ENCODE data around the gene CFB. TPM values are rescaled to one million over a fixed set of nuclear protein-coding genes. Genes with fewer than 3 reads are reported as not detected.
A peak's percentile ranks its signal among the peaks of the same experiment; 100 is the strongest.

The CFB gene
- total and polyA plus RNA-seq, 2 of the 13 experiments (the other 11 are each of a cell fraction or from before 2014, with no cell fraction given), result 171 to 513 TPM

DNA sequence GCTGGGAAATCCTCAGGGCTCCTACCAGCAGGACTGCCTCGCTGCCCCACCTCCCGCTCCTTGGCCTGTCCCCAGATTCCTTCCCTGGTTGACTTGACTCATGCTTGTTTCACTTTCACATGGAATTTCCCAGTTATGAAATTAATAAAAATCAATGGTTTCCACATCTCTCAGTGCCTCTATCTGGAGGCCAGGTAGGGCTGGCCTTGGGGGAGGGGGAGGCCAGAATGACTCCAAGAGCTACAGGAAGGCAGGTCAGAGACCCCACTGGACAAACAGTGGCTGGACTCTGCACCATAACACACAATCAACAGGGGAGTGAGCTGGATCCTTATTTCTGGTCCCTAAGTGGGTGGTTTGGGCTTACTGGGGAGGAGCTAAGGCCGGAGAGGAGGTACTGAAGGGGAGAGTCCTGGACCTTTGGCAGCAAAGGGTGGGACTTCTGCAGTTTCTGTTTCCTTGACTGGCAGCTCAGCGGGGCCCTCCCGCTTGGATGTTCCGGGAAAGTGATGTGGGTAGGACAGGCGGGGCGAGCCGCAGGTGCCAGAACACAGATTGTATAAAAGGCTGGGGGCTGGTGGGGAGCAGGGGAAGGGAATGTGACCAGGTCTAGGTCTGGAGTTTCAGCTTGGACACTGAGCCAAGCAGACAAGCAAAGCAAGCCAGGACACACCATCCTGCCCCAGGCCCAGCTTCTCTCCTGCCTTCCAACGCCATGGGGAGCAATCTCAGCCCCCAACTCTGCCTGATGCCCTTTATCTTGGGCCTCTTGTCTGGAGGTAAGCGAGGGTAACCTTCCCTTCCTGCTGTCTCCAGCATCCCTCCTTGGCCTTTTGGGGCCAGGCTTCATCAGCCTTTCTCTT lies at the start of gene CFB (continued):
- TF ChIP-seq, protein P1, sequence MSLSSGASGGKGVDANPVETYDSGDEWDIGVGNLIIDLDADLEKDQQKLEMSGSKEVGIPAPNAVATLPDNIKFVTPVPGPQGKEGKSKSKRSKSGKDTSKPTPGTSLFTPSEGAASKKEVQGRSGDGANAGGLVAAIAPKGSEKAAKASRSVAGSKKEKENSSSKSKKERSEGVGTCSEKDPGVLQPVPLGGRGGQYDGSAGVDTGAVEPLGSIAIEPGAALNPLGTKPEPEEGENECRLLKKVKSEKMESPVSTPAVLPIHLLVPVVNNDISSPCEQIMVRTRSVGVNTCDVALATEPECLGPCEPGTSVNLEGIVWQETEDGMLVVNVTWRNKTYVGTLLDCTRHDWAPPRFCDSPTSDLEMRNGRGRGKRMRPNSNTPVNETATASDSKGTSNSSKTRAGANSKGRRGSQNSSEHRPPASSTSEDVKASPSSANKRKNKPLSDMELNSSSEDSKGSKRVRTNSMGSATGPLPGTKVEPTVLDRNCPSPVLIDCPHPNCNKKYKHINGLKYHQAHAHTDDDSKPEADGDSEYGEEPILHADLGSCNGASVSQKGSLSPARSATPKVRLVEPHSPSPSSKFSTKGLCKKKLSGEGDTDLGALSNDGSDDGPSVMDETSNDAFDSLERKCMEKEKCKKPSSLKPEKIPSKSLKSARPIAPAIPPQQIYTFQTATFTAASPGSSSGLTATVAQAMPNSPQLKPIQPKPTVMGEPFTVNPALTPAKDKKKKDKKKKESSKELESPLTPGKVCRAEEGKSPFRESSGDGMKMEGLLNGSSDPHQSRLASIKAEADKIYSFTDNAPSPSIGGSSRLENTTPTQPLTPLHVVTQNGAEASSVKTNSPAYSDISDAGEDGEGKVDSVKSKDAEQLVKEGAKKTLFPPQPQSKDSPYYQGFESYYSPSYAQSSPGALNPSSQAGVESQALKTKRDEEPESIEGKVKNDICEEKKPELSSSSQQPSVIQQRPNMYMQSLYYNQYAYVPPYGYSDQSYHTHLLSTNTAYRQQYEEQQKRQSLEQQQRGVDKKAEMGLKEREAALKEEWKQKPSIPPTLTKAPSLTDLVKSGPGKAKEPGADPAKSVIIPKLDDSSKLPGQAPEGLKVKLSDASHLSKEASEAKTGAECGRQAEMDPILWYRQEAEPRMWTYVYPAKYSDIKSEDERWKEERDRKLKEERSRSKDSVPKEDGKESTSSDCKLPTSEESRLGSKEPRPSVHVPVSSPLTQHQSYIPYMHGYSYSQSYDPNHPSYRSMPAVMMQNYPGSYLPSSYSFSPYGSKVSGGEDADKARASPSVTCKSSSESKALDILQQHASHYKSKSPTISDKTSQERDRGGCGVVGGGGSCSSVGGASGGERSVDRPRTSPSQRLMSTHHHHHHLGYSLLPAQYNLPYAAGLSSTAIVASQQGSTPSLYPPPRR (CRISPR knock-in tag; IDR thresholded peaks at IDR 0.05; ENCODE audit: borderline replicate concordance), result peak; percentile 74
- TF ChIP-seq LCORL (IDR thresholded peaks at IDR 0.05), result peak; percentile 60; the same call in 1 of the 2 replicates
- peak; percentile 94 for TF ChIP-seq LCORL (CRISPR knock-in tag; IDR thresholded peaks at IDR 0.05)
- TF ChIP-seq, protein P2, sequence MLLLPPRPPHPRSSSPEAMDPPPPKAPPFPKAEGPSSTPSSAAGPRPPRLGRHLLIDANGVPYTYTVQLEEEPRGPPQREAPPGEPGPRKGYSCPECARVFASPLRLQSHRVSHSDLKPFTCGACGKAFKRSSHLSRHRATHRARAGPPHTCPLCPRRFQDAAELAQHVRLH (CRISPR knock-in tag; IDR thresholded peaks at IDR 0.05; ENCODE audit: borderline replicate concordance, low read depth), result peak; percentile 56; the same call in 1 of the 2 replicates
- TF ChIP-seq KDM2A (CRISPR knock-in tag; IDR thresholded peaks at IDR 0.05; ENCODE audit: borderline replicate concordance, low read depth), result peak; percentile 78; the same call in 1 of the 2 replicates
- TF ChIP-seq, protein P3, sequence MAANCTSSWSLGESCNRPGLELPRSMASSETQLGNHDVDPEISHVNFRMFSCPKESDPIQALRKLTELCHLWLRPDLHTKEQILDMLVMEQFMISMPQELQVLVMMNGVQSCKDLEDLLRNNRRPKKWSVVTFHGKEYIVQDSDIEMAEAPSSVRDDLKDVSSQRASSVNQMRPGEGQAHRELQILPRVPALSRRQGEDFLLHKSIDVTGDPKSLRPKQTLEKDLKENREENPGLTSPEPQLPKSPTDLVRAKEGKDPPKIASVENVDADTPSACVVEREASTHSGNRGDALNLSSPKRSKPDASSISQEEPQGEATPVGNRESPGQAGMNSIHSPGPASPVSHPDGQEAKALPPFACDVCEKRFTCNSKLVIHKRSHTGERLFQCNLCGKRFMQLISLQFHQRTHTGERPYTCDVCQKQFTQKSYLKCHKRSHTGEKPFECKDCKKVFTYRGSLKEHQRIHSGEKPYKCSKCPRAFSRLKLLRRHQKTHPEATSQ (CRISPR knock-in tag; IDR thresholded peaks at IDR 0.05; ENCODE audit: borderline replicate concordance), result no peak
- no peak for TF ChIP-seq THYN1 (CRISPR knock-in tag; IDR thresholded peaks at IDR 0.05; ENCODE audit: borderline replicate concordance, low read depth)
- TF ChIP-seq ZNF263 (CRISPR knock-in tag; IDR thresholded peaks at IDR 0.05), result peak; percentile 69; the same call in 1 of the 2 replicates
- TF ChIP-seq, protein P4, sequence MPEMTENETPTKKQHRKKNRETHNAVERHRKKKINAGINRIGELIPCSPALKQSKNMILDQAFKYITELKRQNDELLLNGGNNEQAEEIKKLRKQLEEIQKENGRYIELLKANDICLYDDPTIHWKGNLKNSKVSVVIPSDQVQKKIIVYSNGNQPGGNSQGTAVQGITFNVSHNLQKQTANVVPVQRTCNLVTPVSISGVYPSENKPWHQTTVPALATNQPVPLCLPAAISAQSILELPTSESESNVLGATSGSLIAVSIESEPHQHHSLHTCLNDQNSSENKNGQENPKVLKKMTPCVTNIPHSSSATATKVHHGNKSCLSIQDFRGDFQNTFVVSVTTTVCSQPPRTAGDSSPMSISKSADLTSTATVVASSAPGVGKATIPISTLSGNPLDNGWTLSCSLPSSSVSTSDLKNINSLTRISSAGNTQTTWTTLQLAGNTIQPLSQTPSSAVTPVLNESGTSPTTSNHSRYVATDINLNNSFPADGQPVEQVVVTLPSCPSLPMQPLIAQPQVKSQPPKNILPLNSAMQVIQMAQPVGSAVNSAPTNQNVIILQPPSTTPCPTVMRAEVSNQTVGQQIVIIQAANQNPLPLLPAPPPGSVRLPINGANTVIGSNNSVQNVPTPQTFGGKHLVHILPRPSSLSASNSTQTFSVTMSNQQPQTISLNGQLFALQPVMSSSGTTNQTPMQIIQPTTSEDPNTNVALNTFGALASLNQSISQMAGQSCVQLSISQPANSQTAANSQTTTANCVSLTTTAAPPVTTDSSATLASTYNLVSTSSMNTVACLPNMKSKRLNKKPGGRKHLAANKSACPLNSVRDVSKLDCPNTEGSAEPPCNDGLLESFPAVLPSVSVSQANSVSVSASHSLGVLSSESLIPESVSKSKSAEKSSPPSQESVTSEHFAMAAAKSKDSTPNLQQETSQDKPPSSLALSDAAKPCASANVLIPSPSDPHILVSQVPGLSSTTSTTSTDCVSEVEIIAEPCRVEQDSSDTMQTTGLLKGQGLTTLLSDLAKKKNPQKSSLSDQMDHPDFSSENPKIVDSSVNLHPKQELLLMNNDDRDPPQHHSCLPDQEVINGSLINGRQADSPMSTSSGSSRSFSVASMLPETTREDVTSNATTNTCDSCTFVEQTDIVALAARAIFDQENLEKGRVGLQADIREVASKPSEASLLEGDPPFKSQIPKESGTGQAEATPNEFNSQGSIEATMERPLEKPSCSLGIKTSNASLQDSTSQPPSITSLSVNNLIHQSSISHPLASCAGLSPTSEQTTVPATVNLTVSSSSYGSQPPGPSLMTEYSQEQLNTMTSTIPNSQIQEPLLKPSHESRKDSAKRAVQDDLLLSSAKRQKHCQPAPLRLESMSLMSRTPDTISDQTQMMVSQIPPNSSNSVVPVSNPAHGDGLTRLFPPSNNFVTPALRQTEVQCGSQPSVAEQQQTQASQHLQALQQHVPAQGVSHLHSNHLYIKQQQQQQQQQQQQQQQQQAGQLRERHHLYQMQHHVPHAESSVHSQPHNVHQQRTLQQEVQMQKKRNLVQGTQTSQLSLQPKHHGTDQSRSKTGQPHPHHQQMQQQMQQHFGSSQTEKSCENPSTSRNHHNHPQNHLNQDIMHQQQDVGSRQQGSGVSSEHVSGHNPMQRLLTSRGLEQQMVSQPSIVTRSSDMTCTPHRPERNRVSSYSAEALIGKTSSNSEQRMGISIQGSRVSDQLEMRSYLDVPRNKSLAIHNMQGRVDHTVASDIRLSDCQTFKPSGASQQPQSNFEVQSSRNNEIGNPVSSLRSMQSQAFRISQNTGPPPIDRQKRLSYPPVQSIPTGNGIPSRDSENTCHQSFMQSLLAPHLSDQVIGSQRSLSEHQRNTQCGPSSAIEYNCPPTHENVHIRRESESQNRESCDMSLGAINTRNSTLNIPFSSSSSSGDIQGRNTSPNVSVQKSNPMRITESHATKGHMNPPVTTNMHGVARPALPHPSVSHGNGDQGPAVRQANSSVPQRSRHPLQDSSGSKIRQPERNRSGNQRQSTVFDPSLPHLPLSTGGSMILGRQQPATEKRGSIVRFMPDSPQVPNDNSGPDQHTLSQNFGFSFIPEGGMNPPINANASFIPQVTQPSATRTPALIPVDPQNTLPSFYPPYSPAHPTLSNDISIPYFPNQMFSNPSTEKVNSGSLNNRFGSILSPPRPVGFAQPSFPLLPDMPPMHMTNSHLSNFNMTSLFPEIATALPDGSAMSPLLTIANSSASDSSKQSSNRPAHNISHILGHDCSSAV (CRISPR knock-in tag; IDR thresholded peaks at IDR 0.05; ENCODE audit: borderline replicate concordance), result peak; percentile 79; the same call in 1 of the 2 replicates
- peak; percentile 79; the same call in 1 of the 2 replicates for TF ChIP-seq SMAD9 (CRISPR knock-in tag; IDR thresholded peaks at IDR 0.05)
- TF ChIP-seq YEATS4 (CRISPR knock-in tag; IDR thresholded peaks at IDR 0.05; ENCODE audit: borderline replicate concordance), result peak; percentile 56
- peak; percentile 67 for TF ChIP-seq TEAD3 (CRISPR knock-in tag; optimal IDR thresholded peaks at IDR 0.05; ENCODE audit: borderline replicate concordance)
- TF ChIP-seq ZSCAN30 (CRISPR knock-in tag; IDR thresholded peaks at IDR 0.05), result 0 out of 2 replicates have a peak, but pooled peaks have one; percentile 72
